Esophagus squamous epithelium (tissue), 4 donors: ENCODE measurements around the gene FHAD1.

ENCODE experiments used
- CTCF ChIP-seq, 6 experiments: fragments of 450-650 bp in 4 of 6; fragments of 200-600 bp in 2 of 6; sonication (generic) in 2 of 6; IDR thresholded peaks; one replicate each; pipeline ENCODE4 v1.5.1; 2016 to 2019; ENCODE audit warnings: antibody characterized with exemption in 6 of 6, mild to moderate bottlenecking in 4 of 6, moderate library complexity in 4 of 6
- POLR2A ChIP-seq, 4 donors: fragments of 450-650 bp; IDR thresholded peaks; one replicate each; pipeline ENCODE4 v1.6.1; 2017; ENCODE audit warnings: antibody characterized with exemption in 4 of 4, mild to moderate bottlenecking in 4 of 4, moderate library complexity in 3 of 4

GRCh38 chr1:15436881-15437442 lies 189.9 kb downstream of the FHAD1 start:
- TF ChIP-seq CTCF (IDR thresholded peaks at IDR 0.05) (no peak), POLR2A (IDR thresholded peaks at IDR 0.05) (no peak)
